NCI-H1417 treated with DMSO at 0.1 percent for 48 hours (cell line): ENCODE results near the gene DLG5.

ENCODE experiments used
- DNase-seq: peaks from one replicate; lab custom pipeline; 2025; lab: John Stamatoyannopoulos, UW

The DLG5 gene

DNA sequence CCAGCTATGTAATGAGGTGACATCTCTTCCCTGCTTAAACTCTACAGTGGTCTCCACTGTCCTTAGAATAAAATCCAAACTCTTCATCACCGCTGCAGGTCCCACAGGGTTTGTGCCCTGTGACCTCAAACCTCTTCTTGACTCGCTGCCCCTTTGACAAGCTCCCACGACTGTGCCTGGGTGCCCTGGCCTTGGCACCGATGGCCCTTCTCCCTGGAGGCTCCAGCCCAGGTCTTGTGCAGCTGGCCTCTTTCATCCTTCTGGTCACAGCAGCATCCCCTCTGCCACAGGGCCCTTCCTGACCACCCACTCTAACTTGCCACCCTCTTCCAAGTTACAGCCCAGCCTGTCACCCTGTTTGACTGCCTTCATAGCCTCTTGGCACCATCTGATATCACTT lies 108.2 kb downstream of the DLG5 start:
- no peak for DNase-seq

DNA sequence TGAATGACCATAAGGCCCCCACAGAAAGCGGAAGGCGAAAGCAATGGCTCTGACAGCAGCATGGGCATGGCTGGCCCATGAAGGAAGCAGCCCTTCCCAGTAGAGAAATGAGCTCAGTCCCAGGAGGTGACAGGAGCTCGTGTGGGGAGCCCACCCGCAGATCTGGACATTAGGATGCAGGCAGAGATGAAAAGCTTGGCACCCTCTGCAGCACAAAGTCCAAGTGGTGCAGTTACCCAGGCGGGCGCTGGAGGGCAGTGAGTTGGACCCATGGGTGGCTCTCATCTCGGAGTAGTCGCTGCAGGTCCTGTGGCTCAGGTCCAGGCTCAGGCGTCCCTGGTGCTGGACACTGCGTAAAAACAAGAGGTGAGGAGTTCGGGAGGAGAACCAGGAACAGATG lies 109.0 kb downstream of the DLG5 start:
- no peak for DNase-seq

DNA sequence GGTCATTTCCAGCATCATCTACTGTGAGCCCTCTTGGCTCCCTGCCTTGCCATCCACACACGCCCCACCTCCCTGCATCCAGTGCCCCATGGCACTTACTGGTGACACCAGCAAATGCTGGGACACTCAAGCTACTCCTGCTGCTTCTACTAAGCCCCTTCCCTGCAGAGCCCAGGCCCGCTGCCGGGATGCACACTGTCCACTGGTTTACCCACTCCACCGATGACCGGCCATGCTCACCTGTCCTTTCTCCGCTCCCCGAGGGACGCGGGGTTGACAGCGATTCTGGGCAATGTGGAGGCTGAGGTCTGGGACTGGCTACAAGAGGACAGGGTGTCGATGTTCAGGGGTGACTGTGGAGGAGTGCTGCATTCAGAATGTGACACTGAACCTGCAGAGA lies 110.2 kb downstream of the DLG5 start:
- DNase-seq, result no peak

DNA sequence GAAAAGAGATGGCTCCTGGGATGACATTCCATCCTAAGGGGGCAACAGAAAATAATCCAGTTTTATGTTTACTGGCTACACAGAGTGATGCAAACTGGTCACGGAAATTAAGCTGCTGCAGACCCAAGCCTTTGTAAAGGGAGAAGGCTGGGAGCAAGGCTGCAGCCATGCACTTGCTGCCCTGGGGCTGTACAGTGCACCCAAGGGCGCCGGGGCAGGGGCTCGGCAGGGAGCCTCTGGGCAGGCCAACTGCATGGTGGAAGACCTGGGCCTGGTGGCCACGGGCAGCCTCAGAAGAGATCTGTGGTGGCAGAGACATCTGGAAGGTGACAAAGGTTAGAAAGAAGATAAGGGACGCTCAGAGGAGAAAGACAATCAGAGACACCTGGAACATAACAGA lies 113.8 kb downstream of the DLG5 start:
- no peak for DNase-seq

DNA sequence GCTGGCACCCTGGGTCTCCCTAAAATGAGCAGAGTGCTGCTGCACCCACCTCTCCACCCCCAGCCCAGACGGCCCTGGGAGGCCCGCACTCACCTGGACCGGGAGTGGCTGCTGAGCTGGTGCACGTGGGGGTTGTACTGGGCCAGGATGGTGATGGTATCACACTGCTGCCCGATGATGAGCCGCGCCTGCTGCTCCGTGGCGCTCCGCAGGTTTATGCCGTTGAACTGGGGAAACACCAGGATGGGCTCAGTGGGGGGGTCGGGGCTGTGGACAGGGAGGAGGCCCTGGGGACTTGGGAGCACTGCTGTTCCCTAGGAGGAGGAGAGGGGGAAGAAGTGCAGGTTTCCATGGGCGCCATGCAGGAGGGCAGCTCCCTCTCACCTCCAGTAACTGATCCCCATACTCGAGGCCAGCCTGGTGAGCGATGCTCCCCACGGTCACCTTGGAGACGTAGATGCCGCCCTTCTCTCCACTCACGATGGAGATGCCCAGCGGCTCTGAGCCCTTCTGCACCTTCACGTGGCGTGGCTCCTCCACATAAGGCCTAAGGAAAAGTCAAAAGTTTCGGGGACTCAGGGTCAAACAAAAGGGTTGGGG lies 114.6 kb downstream of the DLG5 start:
- DNase-seq, result no peak

DNA sequence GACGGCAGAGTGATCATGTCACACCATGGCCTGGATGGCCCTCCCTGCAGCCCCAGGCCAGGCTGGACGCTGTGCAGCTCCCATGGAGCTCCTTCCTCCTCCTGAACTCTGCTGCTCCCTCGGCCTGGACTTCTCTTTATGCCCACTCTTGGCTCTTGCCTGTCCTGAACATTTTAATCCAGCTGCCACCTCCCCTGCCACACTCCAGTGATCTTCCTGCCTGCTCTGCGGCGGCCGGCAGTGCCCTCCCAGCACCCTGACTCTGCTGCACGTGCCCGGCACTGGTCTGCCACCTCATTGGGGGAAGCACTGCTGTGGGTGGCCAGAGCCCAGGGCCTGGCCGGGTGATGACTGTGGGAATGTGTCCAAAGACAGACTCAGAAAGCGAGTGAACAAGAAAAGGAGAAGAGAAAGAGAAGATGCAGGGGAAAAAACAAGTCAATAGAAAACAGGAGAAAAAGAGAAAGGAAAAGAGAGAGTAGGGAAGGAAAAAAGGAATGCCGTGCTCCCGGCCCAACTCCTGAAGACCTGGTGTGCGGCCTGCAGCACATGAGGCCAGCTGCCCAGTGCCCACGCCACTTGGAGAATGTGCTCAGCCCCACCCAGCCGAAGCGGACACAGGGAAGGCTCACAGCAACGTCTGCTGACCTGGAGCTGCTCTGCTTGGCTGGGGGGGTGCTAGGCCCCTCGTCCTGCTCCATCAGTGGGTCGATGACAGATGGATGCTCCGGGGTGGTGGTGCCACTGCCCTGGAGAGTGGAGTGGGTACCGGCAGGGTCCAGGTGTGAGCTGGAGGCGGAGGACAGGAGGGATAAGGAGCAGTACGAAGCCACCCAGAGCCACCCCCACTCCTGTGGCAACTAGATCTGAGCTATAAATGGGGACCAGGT lies 115.9 kb downstream of the DLG5 start:
- DNase-seq, result no peak

DNA sequence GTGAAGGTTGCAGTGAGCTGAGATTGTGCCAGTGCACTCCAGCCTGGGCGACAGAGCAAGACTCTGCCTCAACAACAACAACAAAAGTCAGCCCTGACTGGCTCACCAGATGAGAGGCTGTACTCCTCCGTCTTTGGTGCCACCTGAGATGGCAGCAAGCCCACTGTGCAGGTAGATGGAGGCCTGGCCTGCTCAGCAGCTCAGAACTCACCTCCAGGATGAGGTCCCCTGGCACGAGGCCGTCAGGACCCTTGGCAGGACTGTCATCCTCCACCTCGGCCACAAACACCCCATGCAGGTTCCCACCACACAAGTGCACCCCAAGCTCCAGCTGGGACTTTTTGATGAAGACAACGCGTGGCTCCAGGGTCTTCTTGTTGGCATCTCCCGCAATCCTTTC lies 117.2 kb downstream of the DLG5 start:
- no peak for DNase-seq

DNA sequence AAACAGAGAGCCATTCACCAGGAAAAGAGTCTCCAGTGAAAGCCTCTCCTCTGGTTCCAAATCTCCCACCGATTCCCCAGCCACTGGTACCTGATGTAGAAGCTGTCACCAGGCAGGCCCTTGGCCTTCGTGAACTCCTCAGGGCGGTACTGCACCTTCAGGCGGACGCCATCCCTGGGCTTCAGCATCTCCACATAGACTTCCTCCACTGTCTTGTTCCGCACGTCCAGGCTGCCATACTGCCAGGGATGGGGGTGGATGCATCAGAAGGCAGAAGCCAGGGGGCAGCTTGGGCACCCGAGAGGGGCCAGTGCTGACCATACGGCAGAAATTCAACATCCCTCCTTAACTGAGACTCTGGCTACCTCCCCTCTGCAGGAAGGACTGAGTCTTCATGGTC lies 118.8 kb downstream of the DLG5 start:
- DNase-seq, result no peak

DNA sequence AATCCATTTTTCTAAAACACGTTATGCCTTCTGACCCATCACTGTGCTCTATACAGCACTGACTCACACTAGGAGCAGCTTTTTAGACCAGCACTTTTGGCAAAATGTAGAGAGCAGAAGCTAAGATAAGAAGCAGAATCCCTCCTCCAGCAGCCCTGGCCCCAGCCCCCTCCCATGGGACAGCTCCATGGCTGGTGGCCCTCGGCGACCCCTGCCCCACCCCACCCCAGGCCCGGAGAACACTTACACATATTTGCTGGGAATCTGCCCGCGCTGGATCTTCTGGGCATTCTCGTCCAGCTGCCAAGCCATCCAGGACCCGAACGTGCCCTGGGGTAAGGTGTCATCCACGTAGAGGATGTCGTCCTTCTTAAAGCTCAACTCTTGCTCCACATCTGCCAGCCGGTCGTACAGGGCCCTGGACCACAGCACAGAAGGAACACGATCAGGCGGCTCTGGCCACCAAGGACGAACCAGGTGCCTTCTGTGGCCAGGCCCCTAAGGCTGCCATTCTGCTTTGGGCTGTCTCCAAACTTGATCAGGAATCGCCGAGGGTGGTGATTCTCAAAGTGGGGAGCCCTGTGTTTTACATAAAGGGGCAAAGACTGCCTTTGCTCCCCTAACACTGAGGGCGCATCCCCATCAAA lies 119.9 kb downstream of the DLG5 start:
- DNase-seq, result no peak

DNA sequence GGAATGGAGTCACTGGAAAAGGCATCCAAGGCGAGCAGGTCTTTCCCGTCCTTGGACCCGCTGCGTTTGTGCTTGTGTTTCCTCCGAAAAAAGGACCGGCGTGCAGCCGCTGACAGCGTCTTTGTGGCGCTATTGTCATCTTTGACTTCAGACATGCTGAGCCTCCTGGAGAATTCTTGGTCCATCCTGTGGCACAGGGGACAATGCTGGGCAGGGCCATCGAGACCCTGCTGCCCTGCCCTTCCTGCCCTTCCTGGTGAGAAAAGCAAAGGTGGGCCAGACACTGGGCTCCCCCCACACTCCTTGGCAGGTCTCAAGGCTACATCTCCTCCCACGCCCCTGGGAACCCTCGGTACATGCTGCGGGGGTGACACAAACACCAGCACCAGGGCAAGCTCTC lies 120.9 kb downstream of the DLG5 start:
- no peak for DNase-seq

DNA sequence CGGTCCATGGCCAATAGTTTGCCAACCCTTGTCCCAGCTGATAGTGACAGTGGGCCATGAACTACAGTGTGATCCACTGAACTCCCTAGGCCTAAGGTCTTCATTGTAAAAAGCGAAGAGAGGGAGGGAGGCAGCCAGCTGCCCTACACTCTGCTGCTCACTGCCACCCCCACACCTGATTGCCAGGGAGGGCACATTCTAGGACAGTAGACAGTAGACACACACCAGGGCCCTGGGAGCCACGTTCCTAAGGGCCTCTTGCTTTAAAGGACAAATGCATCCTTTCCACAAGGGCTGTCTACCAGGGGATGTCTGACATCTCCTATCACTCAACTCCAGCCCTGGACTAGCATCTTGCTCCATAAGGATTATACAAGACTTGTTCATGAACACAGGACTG lies 122.2 kb downstream of the DLG5 start:
- DNase-seq, result no peak

DNA sequence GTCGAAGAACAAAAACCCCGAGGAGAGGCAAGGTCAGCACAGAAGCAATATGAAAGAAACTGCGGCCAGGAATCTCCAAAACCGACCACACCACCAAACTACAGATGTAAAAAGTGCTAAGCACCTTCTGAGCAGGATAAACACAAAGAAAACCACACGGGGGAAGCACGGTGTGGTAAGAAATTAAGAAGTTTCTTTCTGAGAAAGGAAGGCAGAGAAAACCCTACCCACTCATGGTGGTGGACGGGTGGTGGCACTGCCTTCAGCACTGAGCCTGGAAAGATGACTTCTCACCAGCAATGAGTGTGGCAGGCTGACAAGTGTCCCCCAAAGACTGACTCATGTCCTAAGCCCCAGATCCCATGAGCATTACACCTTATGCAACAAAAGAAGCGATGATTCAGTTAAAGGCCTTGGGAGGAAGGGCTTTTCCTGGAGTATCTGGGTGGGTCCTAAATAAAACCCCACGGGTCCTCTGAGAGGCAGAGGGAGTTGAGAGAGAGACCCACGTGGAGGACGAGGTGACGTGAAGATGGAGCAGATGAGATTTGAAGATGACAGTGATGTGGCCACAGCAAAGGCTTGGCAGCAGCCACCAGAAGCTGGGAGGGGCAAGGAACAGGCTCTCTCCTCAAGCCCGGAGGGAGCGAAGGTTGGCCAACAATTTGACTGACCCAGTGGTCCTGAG lies 124.9 kb downstream of the DLG5 start:
- no peak for DNase-seq

DNA sequence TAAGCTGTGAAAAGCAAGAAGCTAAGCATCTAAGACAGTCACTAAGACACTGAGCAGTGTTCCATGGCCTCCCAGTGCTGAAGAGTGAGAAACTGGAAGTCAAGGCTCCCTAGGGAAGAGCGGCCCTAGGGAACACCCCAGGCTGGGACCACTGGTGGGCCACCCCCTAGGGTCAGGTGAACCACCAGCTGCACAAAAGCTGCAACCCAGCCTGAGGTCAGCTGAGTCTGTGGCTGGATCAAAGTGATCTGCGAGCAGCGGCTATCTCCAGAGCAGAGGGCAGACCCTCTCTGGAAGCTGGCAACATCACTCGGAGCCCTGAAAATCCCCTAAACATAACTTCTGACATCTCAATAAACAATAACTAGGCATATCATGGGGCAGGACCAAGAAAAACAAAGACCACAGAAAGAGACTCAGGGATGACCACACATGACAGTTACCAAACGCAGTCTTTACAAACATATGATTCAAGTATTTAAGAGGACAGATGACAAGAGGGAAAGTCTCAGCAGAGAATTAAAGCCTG lies 125.8 kb downstream of the DLG5 start:
- no peak for DNase-seq

DNA sequence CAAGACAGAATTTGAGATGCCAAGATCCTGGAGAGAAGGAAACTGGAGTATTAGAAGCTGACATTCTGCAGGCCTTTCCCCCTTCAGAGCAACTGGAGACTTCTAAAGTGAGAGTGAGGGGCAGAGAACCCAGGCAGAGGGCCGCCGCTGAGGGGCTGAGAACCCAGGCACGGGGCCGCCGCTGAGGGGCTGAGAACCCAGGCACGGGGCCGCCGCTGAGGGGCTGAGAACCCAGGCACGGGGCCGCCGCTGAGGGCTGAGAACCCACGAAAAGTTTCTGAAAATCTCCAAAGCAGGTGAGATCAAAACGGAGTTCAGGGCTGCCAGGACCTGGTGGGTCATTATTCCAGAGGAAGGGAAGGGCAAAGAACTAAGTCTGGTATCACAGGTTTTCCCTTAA lies 126.2 kb downstream of the DLG5 start:
- no peak for DNase-seq

DNA sequence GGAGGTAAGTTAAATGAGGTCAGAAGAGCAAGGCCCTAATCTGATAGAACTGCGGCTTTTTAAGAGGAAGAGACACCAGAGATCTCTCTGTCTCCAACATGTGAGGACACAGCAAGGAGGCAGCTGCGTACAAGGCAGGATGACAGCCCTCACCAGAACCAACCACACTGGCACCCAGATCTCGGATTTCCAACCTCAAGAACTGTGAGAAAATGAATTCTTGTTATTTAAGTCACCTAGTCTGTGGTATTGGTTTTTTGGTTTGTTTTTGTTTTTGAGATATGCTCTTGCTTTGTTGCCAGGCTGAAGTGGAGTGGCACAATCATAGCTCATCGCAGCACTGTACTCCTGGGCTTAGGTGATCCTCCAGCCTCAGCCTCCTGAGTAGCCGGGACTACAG lies 127.2 kb downstream of the DLG5 start:
- no peak for DNase-seq

DNA sequence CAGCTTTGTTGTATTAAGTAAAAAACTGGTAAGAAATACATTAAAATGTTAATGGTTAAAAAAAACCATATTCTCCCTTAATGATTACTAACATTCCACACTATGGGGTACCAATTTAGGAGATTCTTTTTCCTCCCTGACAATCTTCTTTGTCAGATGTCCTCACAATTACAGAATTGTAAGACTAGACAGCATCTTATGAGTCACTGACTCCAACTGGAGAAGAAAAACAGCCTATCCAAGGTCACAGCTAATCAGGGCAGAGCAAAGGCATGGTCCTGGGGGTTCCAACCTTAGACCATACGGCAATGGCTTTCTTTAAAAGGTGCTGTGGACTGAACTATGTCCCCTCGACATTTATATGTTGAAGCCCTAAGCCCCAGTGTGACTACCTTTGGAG lies 127.6 kb downstream of the DLG5 start:
- no peak for DNase-seq

DNA sequence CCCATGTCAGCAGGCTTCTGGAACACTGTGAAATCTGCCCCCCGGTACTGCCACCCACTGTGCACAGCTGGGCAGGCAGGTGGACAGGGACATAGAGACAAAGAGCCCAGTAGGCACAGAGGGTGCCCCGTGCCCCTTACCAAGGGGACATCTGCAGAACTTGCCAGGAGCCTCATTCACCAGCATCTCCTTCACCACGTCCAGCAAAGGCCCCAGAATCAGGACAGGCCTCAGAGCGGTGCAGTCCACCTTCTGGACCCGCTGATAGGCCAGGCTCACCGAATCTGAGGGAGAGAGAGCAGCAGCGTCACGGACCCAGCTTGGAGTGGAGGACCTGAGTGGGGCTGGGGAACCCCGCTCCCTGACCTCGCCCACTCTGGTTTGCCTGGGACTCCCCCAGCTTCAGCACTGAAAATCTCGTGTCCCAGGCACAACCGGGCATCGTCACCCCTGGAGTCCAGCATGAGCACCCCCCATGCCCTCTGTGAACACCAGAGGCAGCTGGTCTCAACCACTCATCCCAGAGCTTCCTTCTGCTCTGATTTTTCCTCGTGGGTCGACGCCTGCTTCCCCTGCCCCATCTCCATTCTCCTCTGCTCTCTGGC lies 130.1 kb downstream of the DLG5 start:
- DNase-seq, result no peak

DNA sequence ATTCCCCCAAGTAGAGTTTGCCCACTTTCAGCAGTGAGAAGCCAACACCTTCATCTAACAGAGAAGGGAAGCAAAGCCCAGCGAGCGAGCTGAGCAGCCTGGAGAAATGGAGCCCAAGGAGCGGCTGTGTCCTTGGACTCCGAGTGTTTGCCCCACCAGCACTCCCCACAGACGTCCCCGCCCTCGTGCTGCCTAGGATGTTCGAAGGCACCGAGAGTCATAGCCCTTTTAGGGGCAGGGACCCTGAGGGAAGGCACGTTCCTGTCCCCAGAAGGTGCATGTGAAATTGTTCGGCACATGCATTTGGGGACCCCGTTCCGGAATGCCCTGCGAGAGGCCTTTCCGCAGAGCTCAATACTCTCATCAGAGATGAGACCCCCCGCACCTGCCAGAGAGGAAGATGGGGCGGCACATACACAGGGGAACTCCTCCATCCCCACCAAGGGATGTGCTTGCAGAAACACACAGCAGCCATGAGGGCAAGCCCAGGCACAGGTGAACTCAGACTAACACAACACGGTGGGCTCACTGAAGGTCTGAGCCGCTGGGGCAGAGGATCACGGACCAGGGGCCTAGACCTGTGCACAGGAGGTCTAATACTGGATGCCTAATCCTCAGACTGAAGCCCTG lies 131.0 kb downstream of the DLG5 start:
- no peak for DNase-seq

DNA sequence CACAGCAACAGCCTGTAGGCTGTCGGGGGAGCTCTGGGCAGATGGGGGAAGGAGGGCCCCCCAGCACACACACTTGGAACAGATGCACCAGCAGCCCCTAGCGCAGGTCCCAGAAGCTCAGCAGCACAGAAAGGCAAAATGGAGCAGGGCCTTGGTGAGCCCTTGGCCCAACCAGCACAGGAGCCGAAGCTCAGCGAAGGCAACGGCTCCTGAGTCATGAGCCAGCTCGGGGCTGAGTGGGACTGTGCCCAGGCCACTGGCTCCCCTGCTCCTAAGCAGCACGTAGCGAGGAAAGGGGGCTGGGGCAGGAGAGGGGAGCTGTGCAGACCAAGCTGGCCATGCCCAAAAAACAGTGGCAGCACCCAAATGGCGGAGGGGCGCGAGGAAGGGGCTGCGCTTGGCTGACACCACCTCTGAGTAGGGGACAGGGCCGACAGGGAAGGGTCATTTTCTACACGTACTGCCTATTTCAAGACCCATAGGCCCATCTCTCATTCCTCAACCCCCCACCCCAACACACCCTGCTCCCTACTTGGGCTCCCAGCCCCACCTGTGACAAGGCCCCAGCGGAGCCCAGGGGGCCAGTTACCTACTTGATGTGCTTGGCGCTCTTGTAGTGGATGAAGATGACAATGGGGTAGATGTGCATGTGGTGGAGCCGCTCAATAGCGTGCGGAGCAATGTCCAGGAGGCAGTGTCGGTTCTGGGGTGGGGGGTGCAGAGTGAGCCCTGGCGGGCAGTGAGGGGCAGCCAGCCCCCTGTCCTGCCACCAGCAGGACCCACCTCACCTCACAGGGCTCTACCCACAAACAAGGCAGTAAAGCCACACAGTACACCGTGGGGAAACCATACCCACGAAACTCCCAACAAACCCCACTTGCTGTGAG lies 132.1 kb downstream of the DLG5 start:
- no peak for DNase-seq

DNA sequence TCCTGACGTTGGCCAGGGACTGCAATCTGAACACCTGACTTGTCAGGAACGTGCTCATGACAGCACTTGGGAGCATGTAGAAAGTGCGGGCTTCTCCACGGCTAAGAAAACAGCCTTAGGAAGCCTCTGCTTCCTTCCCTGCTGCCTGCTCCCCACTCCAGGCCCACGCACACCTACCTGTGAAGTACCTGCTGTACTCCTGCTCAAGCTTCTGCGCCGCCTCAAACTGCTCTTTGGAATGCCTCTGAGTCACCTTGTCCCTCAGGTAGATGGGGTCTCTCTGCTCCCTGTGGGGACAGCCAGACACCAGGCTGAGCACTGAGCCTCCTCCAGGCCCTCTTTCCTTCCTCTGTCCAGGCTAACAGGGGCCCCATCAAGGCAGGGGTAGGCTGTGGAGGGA lies 132.7 kb downstream of the DLG5 start:
- DNase-seq, result no peak

DNA sequence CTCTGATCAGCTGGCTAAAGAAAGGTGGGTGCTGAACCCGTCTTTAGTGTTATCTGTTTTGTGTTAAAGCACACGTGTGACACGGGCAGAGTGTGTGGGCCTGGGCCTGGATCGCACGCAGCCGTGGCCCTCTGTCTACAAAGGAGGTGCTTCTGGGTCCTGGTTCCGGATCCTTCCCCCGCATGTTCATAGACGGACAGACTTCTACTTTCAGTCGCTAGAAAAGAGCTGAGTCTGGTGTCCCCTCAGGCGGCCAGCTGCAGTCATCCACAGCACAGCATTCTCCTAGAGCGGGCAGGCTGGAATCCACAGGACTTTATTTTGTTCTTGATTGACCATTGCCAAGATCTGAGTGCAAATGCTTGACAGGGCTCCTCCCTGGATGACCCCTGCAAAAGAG lies 134.4 kb downstream of the DLG5 start:
- no peak for DNase-seq
